ENCODE results near the gene LPCAT3.

The LPCAT3 gene

DNA sequence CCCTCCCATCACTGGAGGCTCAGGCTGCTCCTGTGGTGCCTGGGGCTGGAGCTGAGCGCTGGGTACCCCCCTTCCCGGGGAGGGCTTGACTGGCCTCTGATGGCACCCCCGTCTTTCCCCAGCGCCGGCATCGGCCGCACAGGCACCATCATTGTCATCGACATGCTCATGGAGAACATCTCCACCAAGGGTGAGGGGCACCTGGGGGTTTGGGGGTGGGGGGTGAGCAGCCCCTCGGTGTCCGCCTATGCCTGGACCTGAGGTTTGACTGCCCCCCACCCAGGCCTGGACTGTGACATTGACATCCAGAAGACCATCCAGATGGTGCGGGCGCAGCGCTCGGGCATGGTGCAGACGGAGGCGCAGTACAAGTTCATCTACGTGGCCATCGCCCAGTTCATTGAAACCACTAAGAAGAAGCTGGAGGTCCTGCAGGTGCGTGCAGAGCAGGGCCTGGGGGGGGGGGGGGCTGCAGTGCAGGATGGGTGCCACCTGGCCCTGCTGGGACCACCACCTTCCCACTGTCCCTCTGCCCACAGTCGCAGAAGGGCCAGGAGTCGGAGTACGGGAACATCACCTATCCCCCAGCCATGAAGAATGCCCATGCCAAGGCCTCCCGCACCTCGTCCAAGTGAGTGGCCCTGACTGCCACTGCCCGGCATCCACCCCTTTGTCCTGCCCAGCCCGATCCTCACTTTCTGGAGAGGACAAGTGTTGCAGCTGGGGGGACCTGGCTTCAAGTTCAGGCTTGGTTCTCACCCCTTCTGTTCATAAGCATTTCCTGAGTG, 58.3 kb downstream of the LPCAT3 start:
- TF ChIP-seq, protein P1, sequence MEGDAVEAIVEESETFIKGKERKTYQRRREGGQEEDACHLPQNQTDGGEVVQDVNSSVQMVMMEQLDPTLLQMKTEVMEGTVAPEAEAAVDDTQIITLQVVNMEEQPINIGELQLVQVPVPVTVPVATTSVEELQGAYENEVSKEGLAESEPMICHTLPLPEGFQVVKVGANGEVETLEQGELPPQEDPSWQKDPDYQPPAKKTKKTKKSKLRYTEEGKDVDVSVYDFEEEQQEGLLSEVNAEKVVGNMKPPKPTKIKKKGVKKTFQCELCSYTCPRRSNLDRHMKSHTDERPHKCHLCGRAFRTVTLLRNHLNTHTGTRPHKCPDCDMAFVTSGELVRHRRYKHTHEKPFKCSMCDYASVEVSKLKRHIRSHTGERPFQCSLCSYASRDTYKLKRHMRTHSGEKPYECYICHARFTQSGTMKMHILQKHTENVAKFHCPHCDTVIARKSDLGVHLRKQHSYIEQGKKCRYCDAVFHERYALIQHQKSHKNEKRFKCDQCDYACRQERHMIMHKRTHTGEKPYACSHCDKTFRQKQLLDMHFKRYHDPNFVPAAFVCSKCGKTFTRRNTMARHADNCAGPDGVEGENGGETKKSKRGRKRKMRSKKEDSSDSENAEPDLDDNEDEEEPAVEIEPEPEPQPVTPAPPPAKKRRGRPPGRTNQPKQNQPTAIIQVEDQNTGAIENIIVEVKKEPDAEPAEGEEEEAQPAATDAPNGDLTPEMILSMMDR (IDR thresholded peaks at IDR 0.05), result no peak

DNA sequence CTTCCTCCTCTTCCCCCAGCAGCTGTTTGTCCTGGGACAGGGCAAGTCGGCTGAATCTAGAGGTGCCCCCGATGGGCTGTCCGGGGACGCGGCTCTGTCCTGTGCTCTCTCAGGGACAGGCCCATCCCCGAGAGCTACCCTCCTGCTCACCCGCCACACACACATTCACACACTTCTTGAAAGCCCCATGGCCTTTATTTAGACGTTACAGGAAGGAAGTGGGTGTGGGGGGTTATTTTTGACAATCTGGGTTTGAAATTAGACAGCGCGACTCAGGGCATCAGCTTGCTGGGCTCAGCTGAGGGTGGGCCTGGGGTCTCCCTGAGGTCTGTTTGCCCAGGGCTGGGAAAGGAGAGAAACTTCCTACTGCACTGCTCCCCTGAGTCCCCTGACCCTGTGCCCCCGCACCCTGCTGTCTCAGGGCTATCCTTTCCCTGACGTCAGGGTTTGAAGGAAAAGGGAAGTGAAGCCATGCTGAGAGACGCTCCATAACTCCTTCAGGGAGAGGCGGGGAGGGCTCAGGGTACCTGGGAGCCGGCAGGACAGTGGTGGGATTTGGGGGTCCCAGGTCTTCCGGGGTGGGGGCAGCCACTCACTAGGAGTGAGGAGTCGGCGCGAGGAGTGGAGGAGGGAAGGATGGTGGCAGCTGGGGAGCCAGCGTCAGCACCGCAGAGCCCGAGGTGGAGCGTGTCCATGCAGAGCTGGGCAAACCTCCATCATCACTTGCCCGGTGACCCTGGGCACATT, 59.0 kb downstream of the LPCAT3 start:
- TF ChIP-seq, protein P1 (IDR thresholded peaks at IDR 0.05), result no peak

DNA sequence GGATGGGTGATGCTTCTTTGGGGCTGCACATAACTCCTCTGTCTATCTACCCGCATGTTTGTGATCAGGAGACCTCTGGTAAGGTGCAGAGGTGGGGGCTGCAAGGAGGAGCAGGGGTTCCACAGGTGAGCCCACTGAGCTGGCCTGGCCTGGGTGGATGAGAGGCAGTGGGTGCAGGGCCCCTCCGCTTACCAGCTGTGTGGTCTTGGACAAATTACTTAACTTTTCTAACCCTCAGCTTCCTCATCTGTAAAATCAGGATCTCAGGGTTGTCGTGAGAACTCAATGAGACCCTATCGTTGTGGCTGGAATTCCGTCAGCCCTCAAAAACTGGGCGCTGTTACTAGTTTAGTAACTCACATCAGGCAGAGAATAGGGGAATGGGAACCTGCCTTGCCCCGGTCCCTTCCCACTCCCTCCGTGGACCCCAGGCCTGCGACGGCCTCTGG, 59.6 kb downstream of the LPCAT3 start:
- TF ChIP-seq, protein P1 (IDR thresholded peaks at IDR 0.05), result no peak

DNA sequence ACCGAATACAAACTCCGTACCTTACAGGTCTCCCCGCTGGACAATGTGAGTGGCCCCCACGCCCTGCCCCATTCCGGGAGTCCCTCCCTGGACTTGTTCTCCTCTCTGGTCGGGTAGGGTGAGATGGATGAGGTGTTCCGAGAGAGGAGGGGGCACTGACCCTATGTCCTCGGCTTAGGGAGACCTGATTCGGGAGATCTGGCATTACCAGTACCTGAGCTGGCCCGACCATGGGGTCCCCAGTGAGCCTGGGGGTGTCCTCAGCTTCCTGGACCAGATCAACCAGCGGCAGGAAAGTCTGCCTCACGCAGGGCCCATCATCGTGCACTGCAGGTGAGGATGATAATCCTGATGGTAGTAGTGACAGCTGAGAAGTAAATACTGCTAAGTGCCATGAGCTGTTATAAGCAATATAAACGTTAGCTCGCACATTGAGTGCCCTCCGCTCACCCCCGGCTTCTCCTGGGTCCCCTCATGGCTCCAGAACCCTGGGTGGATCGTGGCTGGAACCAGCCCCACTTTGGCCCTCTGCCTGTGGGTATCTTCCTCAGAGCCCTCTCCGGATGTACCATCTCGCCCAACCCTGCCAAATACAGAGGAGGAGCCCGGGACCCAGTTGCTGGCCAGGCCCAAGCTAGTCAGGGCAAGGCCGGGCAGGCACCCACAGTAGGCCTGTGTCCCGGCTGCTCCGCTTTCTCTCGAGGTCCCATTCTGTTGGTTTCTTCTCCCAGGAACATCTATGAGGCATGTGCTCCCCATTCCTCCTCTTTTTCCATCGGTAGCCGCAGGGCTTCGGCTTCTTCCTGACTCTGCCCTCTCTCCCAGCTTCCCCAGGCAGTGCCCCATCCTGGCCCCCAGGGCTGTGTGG, 60.3 kb downstream of the LPCAT3 start:
- TF ChIP-seq, protein P1 (IDR thresholded peaks at IDR 0.05), result no peak

DNA sequence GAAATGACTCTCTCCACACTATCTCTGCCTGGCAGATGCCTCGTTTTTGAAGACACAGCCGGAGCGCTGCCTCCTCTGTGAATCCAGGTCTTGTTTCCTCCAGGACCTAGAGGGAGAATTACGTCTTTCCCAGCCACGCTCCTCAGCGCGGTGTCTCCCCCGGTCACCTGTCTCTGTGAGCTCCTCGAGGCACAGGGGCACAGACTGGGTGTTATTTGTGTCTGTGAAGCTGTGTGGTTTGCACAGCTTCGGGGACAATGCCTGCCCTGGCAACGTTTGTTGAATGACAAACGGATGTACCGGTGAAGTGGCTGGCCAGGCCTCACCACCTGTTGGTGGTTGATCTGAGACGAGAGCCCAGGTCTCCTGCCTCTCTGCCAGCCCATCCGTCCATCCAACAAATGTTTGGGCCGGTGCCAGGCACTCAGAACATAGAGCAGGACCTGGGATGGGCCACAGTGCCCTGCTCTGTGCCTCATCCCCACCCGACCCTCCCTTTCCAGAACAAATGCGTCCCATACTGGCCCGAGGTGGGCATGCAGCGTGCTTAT, 61.0 kb downstream of the LPCAT3 start:
- TF ChIP-seq, protein P1 (IDR thresholded peaks at IDR 0.05), result no peak

DNA sequence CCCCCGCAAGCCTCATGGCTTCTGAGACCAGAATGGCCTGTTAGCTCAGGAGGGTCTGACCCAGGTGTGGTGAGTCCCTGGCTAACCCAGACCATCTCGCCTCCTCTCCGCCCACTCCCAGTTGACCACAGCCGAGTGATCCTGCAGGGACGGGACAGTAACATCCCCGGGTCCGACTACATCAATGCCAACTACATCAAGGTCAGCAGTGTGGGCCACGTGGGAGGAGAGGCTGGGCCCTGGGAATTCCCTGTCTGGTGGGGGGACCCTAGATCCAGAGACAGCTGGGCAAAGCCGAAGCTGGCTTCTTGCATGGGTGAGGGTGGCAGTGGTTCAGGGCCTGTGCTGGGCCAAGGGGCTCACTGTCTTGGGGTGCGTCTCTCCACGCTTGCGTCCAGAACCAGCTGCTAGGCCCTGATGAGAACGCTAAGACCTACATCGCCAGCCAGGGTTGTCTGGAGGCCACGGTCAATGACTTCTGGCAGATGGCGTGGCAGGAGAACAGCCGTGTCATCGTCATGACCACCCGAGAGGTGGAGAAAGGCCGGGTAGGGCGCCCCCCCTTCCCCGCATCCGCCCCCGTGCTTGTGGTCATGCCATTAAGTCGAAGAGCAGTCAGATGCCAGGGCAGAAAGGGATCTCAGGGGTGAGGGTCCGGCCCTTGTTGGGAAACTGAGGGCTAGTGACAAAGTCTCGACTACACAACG, 62.1 kb downstream of the LPCAT3 start:
- TF ChIP-seq, protein P1 (IDR thresholded peaks at IDR 0.05), result no peak
